HEK293 (cell line): ENCODE data around the gene PC.

ENCODE experiments used
- GLI4 ChIP-seq: fragments of 450-650 bp; formaldehyde crosslinking; IDR thresholded peaks from 2 replicates; pipeline ENCODE4 v1.5.1; 2016; ENCODE audit warnings: missing biosample characterization, missing genetic modification characterization
- KLF8 ChIP-seq: fragments of 450-650 bp; formaldehyde crosslinking; IDR thresholded peaks from 2 replicates; pipeline ENCODE4 v1.5.1; 2016; ENCODE audit warnings: missing biosample characterization, missing genetic modification characterization
- KLF9 ChIP-seq: fragments of 450-650 bp; formaldehyde crosslinking; IDR thresholded peaks from 2 replicates; pipeline ENCODE4 v1.5.1; 2016; ENCODE audit warnings: missing biosample characterization, missing genetic modification characterization, low read depth
- ZNF121 ChIP-seq: fragments of 450-650 bp; formaldehyde crosslinking; IDR thresholded peaks from 2 replicates; pipeline ENCODE4 v1.5.1; 2016; ENCODE audit warnings: missing biosample characterization, missing genetic modification characterization
- ZNF146 ChIP-seq: fragments of 450-650 bp; formaldehyde crosslinking; IDR thresholded peaks from 2 replicates; pipeline ENCODE4 v1.5.1; 2016; ENCODE audit warnings: missing biosample characterization, missing genetic modification characterization
- ZNF549 ChIP-seq: fragments of 450-650 bp; IDR thresholded peaks from 2 replicates; pipeline ENCODE4 v1.5.1; 2018; ENCODE audit warnings: missing biosample characterization, missing genetic modification characterization, mild to moderate bottlenecking, inconsistent platforms, moderate library complexity
- ZNF561 ChIP-seq: fragments of 450-650 bp; IDR thresholded peaks from 2 replicates; pipeline ENCODE4 v1.5.1; 2018; ENCODE audit warnings: missing biosample characterization, missing genetic modification characterization, borderline replicate concordance
- ZNF76 ChIP-seq: fragments of 450-650 bp; formaldehyde crosslinking; IDR thresholded peaks from 2 replicates; pipeline ENCODE4; 2016; ENCODE audit warnings: low read depth, missing biosample characterization, missing genetic modification characterization, borderline replicate concordance
- ZNF785 ChIP-seq: fragments of 450-650 bp; formaldehyde crosslinking; IDR thresholded peaks from 2 replicates; pipeline ENCODE4 v1.5.1; 2016; ENCODE audit warnings: missing biosample characterization, missing genetic modification characterization
- TF ChIP-seq, protein P1 (sequence below): fragments of 450-650 bp; formaldehyde crosslinking; IDR thresholded peaks from 2 replicates; pipeline ENCODE4 v1.5.1; 2016; ENCODE audit warnings: missing biosample characterization, missing genetic modification characterization
- TF ChIP-seq, protein P2 (sequence below): fragments of 450-650 bp; formaldehyde crosslinking; IDR thresholded peaks from 2 replicates; pipeline ENCODE4 v1.5.1; 2016; ENCODE audit warnings: missing biosample characterization, missing genetic modification characterization, low read depth

DNA sequence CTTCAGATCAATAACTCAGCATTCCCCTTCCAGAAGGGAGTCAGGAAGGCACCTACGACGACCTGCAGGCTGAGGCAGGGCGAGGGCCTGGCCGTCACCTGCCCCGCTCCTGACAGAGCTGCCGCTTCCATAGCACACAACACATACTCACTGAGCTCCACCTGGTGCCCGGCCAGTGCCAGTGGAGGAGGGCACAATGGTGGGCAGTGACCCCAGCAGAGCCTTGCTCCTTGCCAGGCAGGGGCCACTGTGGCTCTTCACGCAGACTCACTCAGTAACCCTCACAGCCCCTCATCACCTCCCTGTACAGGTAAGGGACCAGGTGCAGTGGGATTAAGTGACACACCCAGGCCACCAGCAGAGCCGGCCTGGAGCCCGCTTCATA, 76.7 kb downstream of the PC start:
- TF ChIP-seq KLF9 (tag by site-specific recombination) (no peak), ZNF76 (tag by site-specific recombination) (no peak), ZNF121 (no peak), KLF8 (no peak), GLI4 (tag by site-specific recombination) (no peak), ZNF785 (no peak), ZNF549 (tag by site-specific recombination) (no peak), ZNF561 (tag by site-specific recombination) (no peak), ZNF146 (tag by site-specific recombination) (no peak)
- TF ChIP-seq, protein P1, sequence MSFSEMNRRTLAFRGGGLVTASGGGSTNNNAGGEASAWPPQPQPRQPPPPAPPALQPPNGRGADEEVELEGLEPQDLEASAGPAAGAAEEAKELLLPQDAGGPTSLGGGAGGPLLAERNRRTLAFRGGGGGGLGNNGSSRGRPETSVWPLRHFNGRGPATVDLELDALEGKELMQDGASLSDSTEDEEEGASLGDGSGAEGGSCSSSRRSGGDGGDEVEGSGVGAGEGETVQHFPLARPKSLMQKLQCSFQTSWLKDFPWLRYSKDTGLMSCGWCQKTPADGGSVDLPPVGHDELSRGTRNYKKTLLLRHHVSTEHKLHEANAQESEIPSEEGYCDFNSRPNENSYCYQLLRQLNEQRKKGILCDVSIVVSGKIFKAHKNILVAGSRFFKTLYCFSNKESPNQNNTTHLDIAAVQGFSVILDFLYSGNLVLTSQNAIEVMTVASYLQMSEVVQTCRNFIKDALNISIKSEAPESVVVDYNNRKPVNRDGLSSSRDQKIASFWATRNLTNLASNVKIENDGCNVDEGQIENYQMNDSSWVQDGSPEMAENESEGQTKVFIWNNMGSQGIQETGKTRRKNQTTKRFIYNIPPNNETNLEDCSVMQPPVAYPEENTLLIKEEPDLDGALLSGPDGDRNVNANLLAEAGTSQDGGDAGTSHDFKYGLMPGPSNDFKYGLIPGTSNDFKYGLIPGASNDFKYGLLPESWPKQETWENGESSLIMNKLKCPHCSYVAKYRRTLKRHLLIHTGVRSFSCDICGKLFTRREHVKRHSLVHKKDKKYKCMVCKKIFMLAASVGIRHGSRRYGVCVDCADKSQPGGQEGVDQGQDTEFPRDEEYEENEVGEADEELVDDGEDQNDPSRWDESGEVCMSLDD (tag by site-specific recombination): no peak
- TF ChIP-seq, protein P2, sequence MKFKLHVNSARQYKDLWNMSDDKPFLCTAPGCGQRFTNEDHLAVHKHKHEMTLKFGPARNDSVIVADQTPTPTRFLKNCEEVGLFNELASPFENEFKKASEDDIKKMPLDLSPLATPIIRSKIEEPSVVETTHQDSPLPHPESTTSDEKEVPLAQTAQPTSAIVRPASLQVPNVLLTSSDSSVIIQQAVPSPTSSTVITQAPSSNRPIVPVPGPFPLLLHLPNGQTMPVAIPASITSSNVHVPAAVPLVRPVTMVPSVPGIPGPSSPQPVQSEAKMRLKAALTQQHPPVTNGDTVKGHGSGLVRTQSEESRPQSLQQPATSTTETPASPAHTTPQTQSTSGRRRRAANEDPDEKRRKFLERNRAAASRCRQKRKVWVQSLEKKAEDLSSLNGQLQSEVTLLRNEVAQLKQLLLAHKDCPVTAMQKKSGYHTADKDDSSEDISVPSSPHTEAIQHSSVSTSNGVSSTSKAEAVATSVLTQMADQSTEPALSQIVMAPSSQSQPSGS (tag by site-specific recombination): no peak
